GM10266 (cell line): ENCODE results near the gene GMDS.

Source experiments
- DNase-seq: peaks from one replicate; pipeline ENCODE4 v3.0.0; 2012; ENCODE audit errors: extremely low spot score
- TF ChIP-seq, protein P1 (sequence below): IDR thresholded peaks from 2 replicates; pipeline ENCODE4 v1.5.1; 2012; ENCODE audit warnings: mild to moderate bottlenecking, low read depth; ENCODE audit not compliant: control insufficient read depth, insufficient read depth; ENCODE audit errors: missing control alignments

Gene GMDS

DNA sequence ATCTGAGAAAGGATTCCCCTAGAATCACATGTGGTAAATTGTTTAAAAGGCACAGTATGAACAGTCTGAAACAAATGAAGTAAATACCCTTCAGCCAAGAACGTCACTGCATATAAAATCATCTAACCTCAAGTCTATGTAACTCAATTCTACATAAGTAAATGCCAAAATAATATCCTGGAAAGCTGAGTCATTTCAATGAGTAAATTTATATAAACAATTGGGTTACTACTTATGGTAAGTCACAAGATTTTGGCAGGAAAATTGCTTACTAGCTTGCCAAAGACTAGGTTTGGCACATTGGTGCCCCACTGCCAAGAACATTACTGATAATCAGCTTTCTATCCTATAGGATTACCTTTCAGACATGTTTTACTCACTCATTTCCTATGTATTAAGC, 8.4 kb downstream of the GMDS start:
- TF ChIP-seq, protein P1, sequence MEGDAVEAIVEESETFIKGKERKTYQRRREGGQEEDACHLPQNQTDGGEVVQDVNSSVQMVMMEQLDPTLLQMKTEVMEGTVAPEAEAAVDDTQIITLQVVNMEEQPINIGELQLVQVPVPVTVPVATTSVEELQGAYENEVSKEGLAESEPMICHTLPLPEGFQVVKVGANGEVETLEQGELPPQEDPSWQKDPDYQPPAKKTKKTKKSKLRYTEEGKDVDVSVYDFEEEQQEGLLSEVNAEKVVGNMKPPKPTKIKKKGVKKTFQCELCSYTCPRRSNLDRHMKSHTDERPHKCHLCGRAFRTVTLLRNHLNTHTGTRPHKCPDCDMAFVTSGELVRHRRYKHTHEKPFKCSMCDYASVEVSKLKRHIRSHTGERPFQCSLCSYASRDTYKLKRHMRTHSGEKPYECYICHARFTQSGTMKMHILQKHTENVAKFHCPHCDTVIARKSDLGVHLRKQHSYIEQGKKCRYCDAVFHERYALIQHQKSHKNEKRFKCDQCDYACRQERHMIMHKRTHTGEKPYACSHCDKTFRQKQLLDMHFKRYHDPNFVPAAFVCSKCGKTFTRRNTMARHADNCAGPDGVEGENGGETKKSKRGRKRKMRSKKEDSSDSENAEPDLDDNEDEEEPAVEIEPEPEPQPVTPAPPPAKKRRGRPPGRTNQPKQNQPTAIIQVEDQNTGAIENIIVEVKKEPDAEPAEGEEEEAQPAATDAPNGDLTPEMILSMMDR, result no peak
- DNase-seq, result no peak

DNA sequence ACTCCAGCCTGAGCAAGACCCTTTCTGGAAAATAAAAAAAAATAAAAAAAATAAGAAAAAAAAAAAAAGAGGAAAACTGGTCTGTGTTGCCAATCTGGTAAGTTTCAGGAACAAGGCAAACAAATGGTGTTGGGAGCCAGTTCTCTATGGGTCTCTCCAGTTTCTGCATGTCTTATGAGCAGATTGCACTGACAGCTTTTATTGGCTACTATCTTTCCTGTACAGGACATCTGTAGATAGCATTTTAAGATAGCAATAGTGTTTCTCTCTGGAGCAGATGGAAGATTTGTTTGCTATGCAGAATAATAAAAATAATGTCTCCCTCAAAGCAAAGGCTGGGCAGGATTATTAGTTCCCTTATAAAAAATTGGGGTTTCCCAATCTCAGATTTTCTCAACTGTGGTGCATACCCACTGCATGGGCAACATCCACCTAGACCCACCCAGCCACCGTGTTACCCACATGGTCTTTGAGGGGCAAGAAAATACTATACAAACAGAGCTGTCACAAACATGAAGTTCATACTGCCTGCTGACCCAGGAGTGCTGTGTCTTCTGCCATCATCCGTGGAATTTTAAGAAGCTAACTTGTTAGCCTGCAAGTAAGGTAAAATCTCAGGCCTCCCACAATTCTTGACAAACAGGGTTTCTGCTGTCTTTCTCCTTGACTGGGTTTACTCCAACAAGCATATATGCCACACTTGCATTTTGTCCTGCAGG, 9.5 kb downstream of the GMDS start:
- DNase-seq, result no peak
- TF ChIP-seq, protein P1, result no peak

DNA sequence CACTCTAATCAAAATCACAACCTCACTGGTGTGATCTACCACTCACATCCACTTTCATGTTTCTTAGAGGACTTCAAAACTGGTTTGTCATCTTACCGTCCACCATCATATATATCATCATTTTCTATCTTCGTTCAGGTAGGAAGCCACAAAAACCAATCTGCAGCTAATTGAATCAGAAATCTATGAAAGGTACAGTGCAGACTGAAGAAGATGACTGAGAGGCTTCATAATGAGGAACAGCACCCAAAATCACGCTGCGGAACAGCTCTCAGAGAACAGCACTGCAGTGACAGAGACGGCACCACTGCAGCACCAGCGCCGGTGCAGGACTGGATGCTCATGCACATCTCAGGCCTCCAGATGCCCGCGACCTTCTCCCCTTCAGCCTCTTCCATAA, 13.0 kb downstream of the GMDS start:
- TF ChIP-seq, protein P1, result no peak
- peak; percentile 35 for DNase-seq

DNA sequence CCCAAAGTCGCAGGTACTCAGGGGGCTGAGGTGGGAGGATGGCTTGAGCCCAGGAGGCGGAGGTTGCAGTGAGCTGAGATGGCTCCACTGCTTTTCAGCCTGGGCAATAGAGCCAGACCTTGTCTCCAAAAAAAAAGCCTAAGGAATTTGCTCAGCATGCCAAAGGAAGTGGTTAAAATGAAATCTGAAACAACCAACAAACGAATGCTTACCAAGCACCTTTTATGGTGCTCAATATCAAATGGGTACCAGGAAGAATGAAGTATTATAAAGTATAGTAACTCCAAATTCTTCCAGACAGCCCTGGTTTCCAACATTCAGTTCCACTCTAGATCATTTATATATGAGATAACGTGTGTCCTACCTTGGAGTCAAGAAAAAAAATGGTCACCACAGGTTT, 14.0 kb downstream of the GMDS start:
- DNase-seq, result no peak

DNA sequence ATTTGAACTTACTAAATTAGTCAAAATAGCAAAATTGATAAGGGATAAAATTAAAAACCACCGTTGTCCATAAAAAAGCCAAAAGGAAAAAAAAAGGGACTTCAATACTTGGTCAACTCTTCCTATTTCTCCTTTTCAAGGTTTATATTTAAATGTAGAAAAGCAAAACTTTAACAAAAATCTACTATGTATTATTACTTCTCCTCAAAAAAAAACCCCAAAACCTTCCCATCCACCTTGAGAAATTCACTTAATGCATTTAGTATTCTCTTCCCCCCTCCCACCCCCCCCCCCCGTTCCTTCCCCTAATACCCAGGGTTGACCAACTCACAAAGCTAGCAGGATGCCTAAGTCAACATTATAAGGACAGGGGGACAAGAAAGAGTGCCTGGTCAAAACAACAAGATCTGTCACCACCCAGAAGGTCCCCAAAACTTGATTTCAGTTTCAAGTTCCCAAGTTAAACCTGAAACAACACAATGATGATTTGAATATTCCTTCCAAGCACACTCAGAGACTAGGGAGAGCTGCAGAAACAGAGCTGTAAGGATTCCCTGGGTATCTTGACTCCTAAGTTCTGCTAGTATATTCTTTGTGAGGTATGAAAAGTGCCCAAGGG, 14.6 kb downstream of the GMDS start:
- TF ChIP-seq, protein P1, result no peak
- peak; percentile 39 for DNase-seq

More for the DNA sequence above, 14.0 kb downstream of the GMDS start:
- TF ChIP-seq, protein P1, result no peak

DNA sequence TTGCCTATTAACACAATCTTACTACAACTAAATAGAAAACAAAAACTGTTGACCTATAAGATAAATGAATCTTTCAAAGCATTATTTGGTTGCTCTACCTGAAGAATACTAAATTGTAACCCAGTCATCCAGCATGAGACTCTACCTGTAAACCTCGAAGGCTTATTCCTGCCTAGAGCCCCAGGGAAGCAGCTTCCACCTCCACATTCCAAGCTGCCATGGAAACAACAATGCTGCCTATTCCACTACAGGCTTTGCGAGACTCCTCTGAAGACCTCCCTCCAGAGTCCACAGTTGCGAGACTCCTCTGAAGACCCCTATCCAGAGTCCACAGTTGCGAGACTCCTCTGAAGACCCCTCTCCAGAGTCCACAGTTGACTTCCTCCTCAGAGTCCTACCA, 15.7 kb downstream of the GMDS start:
- TF ChIP-seq, protein P1, result no peak
- no peak for DNase-seq

DNA sequence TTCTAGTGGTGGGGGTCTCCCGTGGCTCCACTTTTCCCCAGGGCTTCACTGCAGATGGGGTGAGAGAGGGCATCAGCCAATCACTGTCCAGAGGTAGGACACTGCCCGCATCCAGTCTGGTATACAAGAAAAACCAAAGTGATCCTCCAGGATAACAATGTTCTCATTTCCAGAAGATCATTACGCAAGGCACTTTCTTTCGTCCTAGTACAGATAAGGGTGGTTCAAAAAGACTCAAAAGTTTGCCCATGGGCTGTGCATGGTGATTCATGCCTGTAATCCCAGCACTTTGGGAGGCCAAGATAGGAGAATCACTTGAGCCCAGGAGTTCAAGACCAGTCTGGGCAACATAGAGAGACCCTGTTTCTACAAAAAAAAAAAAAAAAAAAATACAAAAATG, 16.4 kb downstream of the GMDS start:
- DNase-seq, result no peak
- TF ChIP-seq, protein P1, result no peak
